NCI-H1417 (cell line): Measurements from ENCODE around the gene SPOCK1.
"Not testable (repeated sequence)": the region's sequence is repeated elsewhere in the genome, so short reads cannot be mapped to it uniquely, and the experiment has no call there.

ENCODE experiments used
- DNase-seq, 3 experiments: peaks; one replicate each; lab custom pipeline; 2025; lab: John Stamatoyannopoulos, UW

Gene SPOCK1

GRCh38 chr5:137264573-137264972 lies 234.6 kb downstream of the SPOCK1 start:
- DNase-seq, result no peak

- no peak for DNase-seq
These were observed 235.1 kb downstream of the SPOCK1 start for GRCh38 chr5:137264041-137264440.

DNA sequence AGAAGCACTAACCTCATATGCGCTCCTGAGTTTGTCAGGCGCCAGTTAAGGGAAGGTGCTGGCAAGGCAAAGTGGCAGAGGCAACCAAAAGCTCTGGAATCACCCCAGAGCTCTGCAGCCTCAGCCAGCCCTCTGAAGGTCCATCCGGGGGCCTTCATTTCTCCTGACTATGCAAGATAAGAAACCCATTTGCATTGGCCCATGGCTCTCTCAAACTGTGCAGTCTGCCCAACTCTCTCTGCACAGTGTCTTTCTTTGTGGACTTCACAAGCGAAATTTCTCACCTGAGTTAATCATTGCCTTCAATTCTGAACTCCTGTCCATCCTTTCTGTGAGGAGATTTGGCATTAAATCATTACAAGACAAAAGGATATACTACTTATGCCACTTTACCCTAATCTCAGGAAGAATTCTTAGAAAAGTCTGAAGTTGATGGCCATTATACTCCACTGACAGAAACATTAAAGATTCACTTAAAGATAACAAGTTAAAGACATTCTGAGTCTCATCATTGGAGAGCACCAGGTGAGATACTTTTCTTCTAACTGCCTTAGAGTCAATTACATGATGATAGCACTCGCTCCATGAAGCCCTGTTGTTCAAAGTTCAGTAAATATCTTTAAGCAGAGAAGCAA lies 235.6 kb downstream of the SPOCK1 start:
- no peak for DNase-seq

GRCh38 chr5:137262818-137263217 lies 236.3 kb downstream of the SPOCK1 start:
- DNase-seq, result no peak

- no peak for DNase-seq
These were observed 238.1 kb downstream of the SPOCK1 start for GRCh38 chr5:137260820-137261695.

DNA sequence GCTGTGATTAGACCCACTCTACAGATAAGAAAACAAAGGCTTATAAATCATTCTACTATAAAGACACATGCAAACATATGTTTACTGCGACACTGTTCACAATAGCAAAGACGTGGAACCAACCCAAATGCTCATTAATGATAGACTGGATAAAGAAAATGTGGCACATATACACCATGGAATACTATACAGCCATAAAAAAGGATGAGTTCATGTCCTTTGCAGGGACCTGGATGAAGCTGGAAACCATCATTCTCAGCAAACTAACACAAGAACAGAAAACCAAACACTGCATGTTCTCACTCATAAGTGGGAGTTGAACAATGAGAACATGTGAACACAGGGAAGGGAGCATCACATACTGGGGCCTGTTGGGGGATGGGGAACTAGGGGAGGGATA lies 240.0 kb downstream of the SPOCK1 start:
- DNase-seq, result not testable (repeated sequence)

GRCh38 chr5:137254119-137255090 lies 244.7 kb downstream of the SPOCK1 start:
- no peak for DNase-seq

DNA sequence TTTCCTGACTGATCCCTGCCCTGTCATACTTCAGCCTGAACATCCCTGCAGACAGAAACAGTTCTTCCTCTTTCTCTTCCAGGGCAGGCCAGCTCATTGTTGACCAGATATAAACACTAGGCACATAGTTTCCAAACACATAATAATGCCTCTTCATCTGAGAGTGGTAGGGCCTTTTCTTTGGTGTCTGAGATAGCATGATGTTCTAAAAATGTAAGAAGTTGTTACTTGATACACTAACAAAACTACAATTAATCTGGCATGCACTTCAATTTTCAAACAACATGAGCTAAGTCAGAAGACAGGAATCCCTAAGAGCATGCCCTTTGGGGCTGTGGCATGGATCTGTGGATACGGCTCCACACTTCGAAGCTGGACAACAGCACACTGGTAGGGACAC lies 246.6 kb downstream of the SPOCK1 start:
- DNase-seq, result no peak

GRCh38 chr5:137250421-137250820 lies 248.7 kb downstream of the SPOCK1 start:
- DNase-seq, result no peak

DNA sequence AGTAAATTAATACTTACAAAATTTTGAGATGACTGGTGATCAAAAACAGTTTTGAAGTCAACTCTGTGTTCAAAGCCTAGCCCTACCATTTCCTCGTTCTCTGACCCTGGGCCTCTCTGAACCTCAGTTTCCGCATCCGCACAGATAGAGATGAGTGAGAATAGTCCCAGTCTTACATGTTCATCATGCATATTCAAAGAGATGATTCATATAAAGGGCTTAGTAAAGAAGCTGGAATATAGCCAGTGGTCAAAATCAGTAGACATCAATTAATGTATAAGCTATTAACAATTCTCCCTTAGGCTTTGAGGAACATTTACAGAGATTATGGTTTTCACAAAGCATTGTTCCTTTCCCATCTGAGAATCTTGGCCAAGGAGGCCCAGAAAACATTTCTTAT lies 250.6 kb downstream of the SPOCK1 start:
- no peak for DNase-seq

DNA sequence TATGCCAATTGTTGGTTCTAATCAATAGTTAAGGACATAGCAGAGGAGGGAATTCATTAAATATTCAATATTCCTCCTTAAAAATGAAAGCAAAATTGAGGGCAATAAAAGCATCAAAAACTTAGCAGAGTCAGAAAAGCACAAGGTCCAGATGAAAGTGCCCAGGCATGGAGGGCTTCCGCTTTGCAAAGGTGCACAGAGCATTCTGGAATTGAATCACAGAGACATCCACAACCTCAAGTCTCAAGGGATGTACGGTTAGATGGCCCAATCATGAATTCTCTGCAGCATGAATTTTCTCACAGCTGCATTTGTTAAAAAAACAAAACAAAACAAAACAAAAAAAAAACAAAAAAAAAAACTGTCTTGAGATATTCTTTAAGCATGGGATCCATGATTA lies 253.7 kb downstream of the SPOCK1 start:
- DNase-seq, result no peak

DNA sequence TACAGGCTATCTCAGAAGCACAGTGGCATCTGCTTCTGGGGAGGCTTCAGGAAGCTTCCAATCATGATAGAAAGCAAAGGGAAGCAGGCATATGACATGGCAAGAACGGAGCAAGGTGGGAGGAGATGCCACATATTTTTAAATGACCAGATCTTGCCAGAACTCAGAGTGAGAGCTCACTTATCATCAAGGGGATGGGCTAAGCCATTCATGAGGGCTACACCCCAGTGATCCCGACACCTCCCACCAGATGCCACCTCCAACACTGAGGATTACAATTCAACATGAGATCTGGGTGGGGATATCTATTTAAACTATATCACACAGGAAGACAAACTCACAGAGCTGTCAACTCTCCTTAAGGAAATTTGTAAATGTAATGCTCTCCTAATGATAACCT lies 258.8 kb downstream of the SPOCK1 start:
- DNase-seq, result no peak

DNA sequence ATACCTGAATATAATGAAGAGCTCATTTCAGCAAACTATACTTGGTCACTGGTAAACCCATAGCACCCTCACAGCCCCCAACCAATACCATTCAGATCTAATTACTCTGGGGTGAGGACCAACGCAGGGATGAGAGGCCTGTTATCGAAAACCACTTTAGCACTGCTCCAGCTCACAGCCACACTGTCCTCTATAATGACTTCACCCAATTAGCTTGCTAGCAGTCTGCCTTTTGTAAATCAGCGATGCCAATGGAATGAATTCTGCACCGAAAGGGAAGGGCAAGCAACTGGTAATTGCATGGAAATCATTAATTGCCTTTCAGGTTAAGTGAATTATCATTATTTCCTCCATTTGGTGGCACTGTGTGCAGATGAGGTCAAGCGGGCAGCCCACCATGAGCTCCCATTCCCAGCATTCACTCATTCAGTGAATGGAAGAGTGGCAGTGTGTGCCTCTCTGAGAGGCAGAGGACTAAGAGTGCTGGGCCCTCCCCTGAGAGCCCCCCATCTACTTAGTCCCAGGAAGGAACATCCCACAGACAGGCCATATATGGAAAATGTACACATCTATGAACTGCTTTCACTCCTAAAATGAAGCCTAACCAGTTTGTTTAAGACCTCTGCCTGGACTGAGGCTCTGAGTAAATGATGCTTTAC lies 262.1 kb downstream of the SPOCK1 start:
- peak in 1 of 3 experiments; percentile 25 for DNase-seq

DNA sequence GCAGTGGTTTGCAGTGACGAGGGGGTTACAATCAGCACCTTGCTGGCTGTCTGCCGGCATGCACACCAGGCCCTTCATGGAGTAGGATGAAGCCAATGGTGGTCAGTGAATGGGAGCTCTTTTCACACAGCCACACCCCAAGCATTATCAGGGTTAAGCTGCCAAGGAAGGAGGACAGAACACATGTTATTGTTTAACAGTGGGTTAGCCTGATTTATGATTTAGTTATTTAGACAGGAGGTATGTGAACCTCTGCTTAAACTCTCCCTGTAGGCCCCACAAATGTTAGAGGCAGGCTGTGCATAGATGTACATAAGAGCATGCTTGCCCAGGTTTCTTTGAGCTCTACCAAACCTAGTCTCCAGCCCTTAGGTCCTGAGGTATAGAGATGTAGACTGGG lies 262.9 kb downstream of the SPOCK1 start:
- no peak for DNase-seq

GRCh38 chr5:137234973-137235943 lies 263.9 kb downstream of the SPOCK1 start:
- DNase-seq, result no peak

DNA sequence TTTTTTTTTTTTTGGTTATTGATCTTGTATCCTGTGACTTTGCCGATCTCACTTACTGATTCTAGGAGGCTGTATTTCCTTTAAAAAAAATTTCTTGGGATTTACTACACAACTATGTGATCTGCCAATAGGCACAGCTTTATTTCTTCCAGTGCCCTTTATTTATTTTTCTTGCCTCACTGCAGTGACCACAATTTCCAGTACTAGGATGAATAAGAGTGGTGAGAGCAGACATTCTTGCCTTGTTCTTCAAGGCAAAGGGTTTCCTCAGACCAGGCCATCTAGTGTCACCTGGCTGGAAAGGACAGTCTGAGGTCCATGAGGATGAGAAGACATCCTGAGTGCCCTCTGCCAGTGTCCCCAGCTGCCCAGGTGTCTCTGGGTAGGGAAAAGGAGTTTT lies 265.4 kb downstream of the SPOCK1 start:
- DNase-seq, result no peak

DNA sequence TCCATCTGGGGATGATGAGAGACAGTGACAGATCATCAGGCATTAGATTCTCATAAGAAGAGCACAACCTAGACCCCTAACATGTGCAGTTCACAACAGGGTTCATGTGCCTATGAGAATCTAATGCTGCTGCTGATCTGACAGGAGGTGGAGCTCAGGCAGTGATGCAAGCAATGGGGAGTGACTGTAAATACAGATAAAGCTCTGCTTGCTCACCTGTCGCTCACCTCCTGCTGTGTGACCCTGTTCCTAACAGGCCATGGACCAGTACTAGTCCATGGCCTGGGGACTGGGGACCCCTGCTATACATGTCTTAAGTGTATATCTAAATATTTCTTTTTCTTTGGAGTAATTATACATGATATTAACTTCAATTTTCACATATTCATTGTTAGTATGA lies 265.8 kb downstream of the SPOCK1 start:
- not testable (repeated sequence) for DNase-seq

DNA sequence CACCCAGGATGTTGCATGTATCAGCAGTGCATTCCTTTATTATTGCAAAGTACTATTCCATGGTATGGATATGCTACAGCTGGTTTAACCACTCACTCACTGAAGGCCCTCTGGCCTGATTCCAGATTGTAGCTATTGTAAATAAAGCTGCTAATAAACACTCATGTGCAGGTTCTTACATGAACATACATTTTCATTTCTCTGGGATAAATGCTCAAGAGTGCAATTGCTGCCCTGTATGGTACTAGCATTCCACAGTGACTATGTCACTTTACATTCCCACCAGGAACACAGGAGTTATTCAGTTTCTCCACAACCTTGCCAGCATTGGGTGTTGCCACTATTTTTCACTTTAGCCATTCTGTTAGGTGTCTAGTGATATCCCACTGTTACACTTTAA lies 267.6 kb downstream of the SPOCK1 start:
- peak in 1 of 3 experiments; percentile 1 for DNase-seq

GRCh38 chr5:137228816-137229215 lies 270.3 kb downstream of the SPOCK1 start:
- no peak for DNase-seq

DNA sequence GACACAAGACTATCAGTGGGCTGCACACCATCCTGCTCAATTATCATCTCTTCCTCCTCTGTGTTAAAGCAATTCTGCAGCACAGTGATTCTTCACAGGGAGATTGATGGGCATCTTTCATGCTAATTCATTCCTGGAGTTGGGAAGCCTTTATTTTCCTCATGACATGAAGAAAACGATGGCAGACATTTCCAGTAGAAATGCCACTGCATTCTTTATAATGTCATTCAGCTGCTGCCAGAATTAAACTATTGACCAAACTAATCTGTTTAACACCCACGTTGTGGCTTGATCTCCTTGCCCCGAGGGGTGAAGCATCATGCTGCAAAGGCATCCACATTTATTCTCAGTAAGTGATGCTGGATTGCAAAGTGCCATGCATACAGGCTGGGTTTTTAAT lies 273.0 kb downstream of the SPOCK1 start:
- DNase-seq, result no peak
